Esophagus muscularis mucosa (tissue), 4 donors: ENCODE data around the gene UQCRHL. TPM values are rescaled to one million over a fixed set of nuclear protein-coding genes. Genes with fewer than 3 reads are reported as not detected.

Experiments
- DNase-seq: peaks from one replicate; pipeline ENCODE4 v3.0.0-alpha.2; 2017; ENCODE audit errors: extremely low spot score
- H3K27ac ChIP-seq, 4 donors: fragments of 200-600 bp; sonication (generic); replicated peaks in 1 of 4; 1 replicate in 3 of 4; 2 replicates in 1 of 4; pipeline ENCODE4 v1.5.1; 2016 to 2019; ENCODE audit warnings: mild to moderate bottlenecking in 1 of 4
- H3K27me3 ChIP-seq, 4 donors: fragments of 200-600 bp; sonication (generic); one replicate each; pipeline versions ENCODE4 v1.5.1 to v1.6.0; 2016 to 2019
- H3K36me3 ChIP-seq, 4 donors: fragments of 200-600 bp; sonication (generic); one replicate each; pipeline ENCODE4 v1.5.1; 2016 to 2019
- H3K4me1 ChIP-seq, 4 donors: fragments of 200-600 bp; sonication (generic); one replicate each; pipeline ENCODE4 v1.5.1; 2016 to 2019
- H3K4me3 ChIP-seq, 4 donors: fragments of 200-600 bp; sonication (generic); 1 replicate in 2 of 4; 2 replicates in 2 of 4; pipeline ENCODE4 v1.5.1; 2016 to 2019; ENCODE audit warnings: mild to moderate bottlenecking in 4 of 4, moderate library complexity in 1 of 4
- H3K9me3 ChIP-seq, 4 donors: fragments of 200-600 bp; sonication (generic); 1 replicate in 3 of 4; 2 replicates in 1 of 4; pipeline ENCODE4 v1.5.1; 2016 to 2019
- CTCF ChIP-seq, 3 experiments: fragments of 200-600 bp in 2 of 3; fragments of 450-650 bp in 1 of 3; sonication (generic) in 2 of 3; IDR thresholded peaks; one replicate each; pipeline ENCODE4 v1.5.1; 2017 to 2019; ENCODE audit warnings: antibody characterized with exemption in 3 of 3, mild to moderate bottlenecking in 2 of 3, moderate library complexity in 1 of 3
- EP300 ChIP-seq: sonication (generic); formaldehyde crosslinking; IDR thresholded peaks from one replicate; pipeline ENCODE4 v1.6.1; 2017; ENCODE audit warnings: antibody characterized with exemption
- POLR2A ChIP-seq: fragments of 450-650 bp; IDR thresholded peaks from one replicate; pipeline ENCODE4 v1.6.1; 2017; ENCODE audit warnings: antibody characterized with exemption, moderate library complexity, mild to moderate bottlenecking, low read depth
- POLR2AphosphoS5 ChIP-seq, 2 donors: sonication (generic); formaldehyde crosslinking; IDR thresholded peaks; one replicate each; pipeline ENCODE4 v1.6.1; 2017; ENCODE audit warnings: antibody characterized with exemption in 2 of 2
- WGBS: methylation state at CpG from one replicate; pipeline ENCODE4 v1.1.5; 2018; 5-methylcytosine and 5-hydroxymethylcytosine counted together
- intact Hi-C: fragments of 100-400 bp; cut with DNase I; formaldehyde crosslinking; loops from one replicate; pipeline ENCODE4 v1.15.1; 2023
- total RNA-seq, 4 donors: library from RNA; depleted of rRNA; stranded (reverse); fragments of >200 nt; gene quantifications; one replicate each; pipeline versions ENCODE4 v1.1.0 to v1.2.1, GENCODE V29; 2016

UQCRHL gene
- total RNA-seq, 4 donors from 2014 or later = 0.52 to 1.3 (median 0.95) TPM

- 100% methylated on average over 1 of the region's 1 CpG for WGBS
- no peaks in the 10 kb centered on the region for H3K27me3 ChIP-seq
Observed at GRCh38 chr1:15808955-15809354, 1.5 kb upstream of the UQCRHL start.

GRCh38 chr1:15807121-15807520, 328 bp downstream of the UQCRHL start:
- Histone ChIP-seq H3K9me3 (no peaks in the 10 kb centered on the region), H3K36me3 (no peaks in the 10 kb centered on the region), H3K4me1 (no peaks in the 10 kb centered on the region), H3K4me3 (no peak overlapping the region), H3K27me3 (no peaks in the 10 kb centered on the region), H3K27ac (no peak overlapping the region)
- no peak for TF ChIP-seq POLR2AphosphoS5 (IDR thresholded peaks at IDR 0.05)
- no peak for TF ChIP-seq POLR2A
- TF ChIP-seq CTCF (IDR thresholded peaks at IDR 0.05) = no peak
- no peak for TF ChIP-seq EP300
- intact Hi-C loops = no loop called here
- 92% methylated on average over 10 of the region's 10 CpGs for WGBS
- no peak for DNase-seq

More at GRCh38 chr1:15808955-15809354, 1.5 kb upstream of the UQCRHL start:
- TF ChIP-seq CTCF (IDR thresholded peaks at IDR 0.05) (no peak), POLR2A (no peak), EP300 (no peak), POLR2AphosphoS5 (IDR thresholded peaks at IDR 0.05) (no peak)
- Histone ChIP-seq H3K9me3 (no peaks in the 10 kb centered on the region), H3K4me3 (no peak overlapping the region), H3K36me3 (no peaks in the 10 kb centered on the region), H3K4me1 (no peaks in the 10 kb centered on the region), H3K27ac (no peak overlapping the region)
- intact Hi-C loops = no loop called here
- DNase-seq = no peak

GRCh38 chr1:15804060-15804459, 3.4 kb downstream of the UQCRHL start:
- no peaks in the 10 kb centered on the region for H3K36me3 ChIP-seq
- intact Hi-C loops = no loop called here
- TF ChIP-seq POLR2AphosphoS5 (IDR thresholded peaks at IDR 0.05) (no peak), EP300 (no peak), CTCF (IDR thresholded peaks at IDR 0.05) (no peak), POLR2A (no peak)

GRCh38 chr1:15803380-15803779, 4.1 kb downstream of the UQCRHL start:
- DNase-seq = no peak
- H3K9me3 ChIP-seq = no peaks in the 10 kb centered on the region
- intact Hi-C loops = no loop called here

More at GRCh38 chr1:15804060-15804459, 3.4 kb downstream of the UQCRHL start:
- DNase-seq = no peak
- Histone ChIP-seq H3K27me3 (no peaks in the 10 kb centered on the region), H3K9me3 (no peaks in the 10 kb centered on the region), H3K4me3 (no peak overlapping the region), H3K4me1 (peaks cover 19 to 25% (median 21%) of the 10 kb centered on the region in 4 donors), H3K27ac (no peak overlapping the region)
- 91% methylated on average over 8 of the region's 8 CpGs for WGBS

More at GRCh38 chr1:15803380-15803779, 4.1 kb downstream of the UQCRHL start:
- TF ChIP-seq POLR2AphosphoS5 (IDR thresholded peaks at IDR 0.05) (no peak), CTCF (IDR thresholded peaks at IDR 0.05) (peak; percentile 23 to 34 (median 32)), EP300 (no peak), POLR2A (no peak)
- H3K27me3 ChIP-seq = no peaks in the 10 kb centered on the region
- H3K4me1 ChIP-seq = peaks cover 19 to 32% (median 26%) of the 10 kb centered on the region in 4 donors
- H3K36me3 ChIP-seq = no peaks in the 10 kb centered on the region
- no peak overlapping the region for H3K4me3 ChIP-seq
- H3K27ac ChIP-seq = no peak overlapping the region
- 46% methylated on average over 4 of the region's 4 CpGs for WGBS
